ENCODE measurements around the gene EXOSC10. TPM values are rescaled to one million over a fixed set of nuclear protein-coding genes. Genes with fewer than 3 reads are reported as not detected.

EXOSC10 gene
- total RNA-seq (10 to 100 TPM; 18.4 to 26.5 (median 21.4) TPM), polyA plus RNA-seq (10 to 100 TPM; 20.3 to 34.7 TPM)
- long read RNA-seq, donor 1, transcript EXOSC10-202 (25 exons, 2,808 nt): major isoform, 18 of 33 reads
- long read RNA-seq, donor 1, partial matches to known transcripts: 10 of 33 reads
- long read RNA-seq, donor 1, other reads (novel, unspliced or antisense): 4 of 33 reads
- long read RNA-seq, donor 2, transcript EXOSC10-202 (25 exons, 2,808 nt): major isoform, 16 of 24 reads
- long read RNA-seq, donor 2, partial matches to known transcripts: 5 of 24 reads
- long read RNA-seq, donor 2, other reads (novel, unspliced or antisense): 3 of 24 reads
- long read RNA-seq, donor 3, transcript EXOSC10-202 (25 exons, 2,808 nt): major isoform, 59 of 111 reads
- long read RNA-seq, donor 3, partial matches to known transcripts: 32 of 111 reads
- long read RNA-seq, donor 3, other reads (novel, unspliced or antisense): 19 of 111 reads

DNA sequence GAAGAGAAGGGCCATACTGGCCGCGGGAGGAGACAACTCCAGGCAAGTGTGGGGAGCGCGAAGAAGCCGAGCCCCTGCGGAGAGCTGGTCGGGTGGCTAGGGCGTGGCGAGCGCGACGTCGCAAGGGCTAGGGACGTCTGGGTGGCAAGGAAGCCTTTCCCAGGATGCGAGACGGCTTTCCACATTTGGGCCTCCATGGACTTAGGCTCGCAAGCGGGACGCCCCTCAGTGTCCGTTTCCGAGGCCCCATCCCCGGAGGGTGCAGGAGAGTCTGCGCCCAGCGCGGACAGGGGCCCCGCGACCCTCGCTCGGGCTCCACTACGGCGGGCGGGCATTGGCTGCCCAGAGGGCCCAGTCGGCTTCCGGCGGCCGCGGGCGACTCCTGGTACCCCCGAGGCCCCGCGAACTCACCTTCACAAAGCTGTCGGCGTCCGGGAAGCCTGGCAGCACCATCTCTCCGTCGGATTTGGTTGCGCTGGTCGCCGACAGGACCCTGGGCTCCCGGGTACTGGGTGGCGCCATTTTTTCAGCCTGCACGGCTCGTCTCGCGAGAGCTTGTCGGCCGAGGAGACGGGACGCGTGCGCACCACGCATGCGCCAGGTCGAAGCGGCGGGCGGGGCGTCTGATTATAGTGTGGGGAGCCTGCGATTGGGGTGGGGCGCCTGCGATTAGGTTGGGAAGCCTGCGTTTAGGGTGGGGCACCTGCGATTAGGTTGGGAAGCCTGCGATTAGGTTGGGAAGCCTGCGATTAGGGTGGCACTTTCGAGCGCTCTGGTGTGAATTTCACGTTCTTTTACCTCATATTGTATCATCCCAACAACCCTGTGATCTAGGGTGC is at the start of gene EXOSC10:
EXOSC10 (minus strand) TSS at position 560 of the 839 bp plus-strand sequence; CDS start at position 522, 38 bp downstream.
- intact Hi-C loops (cut with DNase I): loop anchor here in 3 of 10 donors (10.0 kb wide), 4 partner anchors 55 to 115 kb away; partner anchors contain the start of genes MASP2 (in 1 of the 3) and TARDBP (in 1 of the 3)
- TF ChIP-seq, protein P1, sequence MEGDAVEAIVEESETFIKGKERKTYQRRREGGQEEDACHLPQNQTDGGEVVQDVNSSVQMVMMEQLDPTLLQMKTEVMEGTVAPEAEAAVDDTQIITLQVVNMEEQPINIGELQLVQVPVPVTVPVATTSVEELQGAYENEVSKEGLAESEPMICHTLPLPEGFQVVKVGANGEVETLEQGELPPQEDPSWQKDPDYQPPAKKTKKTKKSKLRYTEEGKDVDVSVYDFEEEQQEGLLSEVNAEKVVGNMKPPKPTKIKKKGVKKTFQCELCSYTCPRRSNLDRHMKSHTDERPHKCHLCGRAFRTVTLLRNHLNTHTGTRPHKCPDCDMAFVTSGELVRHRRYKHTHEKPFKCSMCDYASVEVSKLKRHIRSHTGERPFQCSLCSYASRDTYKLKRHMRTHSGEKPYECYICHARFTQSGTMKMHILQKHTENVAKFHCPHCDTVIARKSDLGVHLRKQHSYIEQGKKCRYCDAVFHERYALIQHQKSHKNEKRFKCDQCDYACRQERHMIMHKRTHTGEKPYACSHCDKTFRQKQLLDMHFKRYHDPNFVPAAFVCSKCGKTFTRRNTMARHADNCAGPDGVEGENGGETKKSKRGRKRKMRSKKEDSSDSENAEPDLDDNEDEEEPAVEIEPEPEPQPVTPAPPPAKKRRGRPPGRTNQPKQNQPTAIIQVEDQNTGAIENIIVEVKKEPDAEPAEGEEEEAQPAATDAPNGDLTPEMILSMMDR (IDR thresholded peaks at IDR 0.05): no peak
- peak; percentile 93 to 97 for DNase-seq
- no peaks in the 10 kb centered on the region for H3K27me3 ChIP-seq
- peaks cover 0 to 35% (median 20%) of the 10 kb centered on the region in 9 donors for H3K36me3 ChIP-seq
- peak; percentile 98 to 99 (median 99) for ATAC-seq
- peak within 1 kb of the TSS; percentile 56 to 91 (median 86) for H3K27ac ChIP-seq
- H3K9me3 ChIP-seq: no peaks in the 10 kb centered on the region
- 0% methylated on average over 78 of the region's 78 CpGs for WGBS, 2 donors
- H3K4me3 ChIP-seq: peak within 1 kb of the TSS; percentile 85 to 100 (median 95)
- peaks cover 4 to 19% (median 13%) of the 10 kb centered on the region in 9 donors for H3K4me1 ChIP-seq

DNA sequence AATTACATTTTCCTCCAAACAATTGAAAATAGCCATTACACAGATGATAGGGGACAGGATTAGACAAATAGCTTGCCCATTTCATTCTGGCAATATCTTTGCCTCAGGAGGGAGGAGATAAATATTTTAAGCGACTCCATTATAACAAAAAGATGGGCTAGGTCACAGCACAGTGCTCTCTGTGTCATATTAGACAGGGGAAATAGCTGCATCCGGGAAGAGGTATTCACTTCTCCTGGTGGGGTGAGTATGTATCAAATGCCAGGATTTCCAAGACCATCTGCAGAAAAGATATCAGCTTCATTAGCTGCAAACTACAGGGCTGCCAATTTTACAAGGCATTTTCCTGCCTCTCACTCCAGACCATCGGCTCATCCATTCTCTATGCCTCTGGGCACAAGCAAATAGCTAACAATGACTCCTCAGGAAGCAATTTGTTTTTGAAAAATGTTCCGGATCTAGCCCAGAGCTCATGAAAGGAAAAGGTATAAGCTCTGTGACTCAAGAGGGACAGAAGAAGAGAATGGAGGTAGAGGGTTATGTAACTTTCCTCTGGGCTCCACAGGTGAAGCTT is 47.6 kb upstream of the EXOSC10 start:
- TF ChIP-seq, protein P1 (IDR thresholded peaks at IDR 0.05): no peak
- peak overlapping the region in 2 of 10 donors; percentile 2 to 63 for H3K27ac ChIP-seq
- no peak for DNase-seq
- H3K4me3 ChIP-seq: no peak overlapping the region
- H3K9me3 ChIP-seq: no peaks in the 10 kb centered on the region
- ATAC-seq: no peak
- H3K27me3 ChIP-seq: no peaks in the 10 kb centered on the region
- H3K36me3 ChIP-seq: peaks cover 0 to 96% (median 25%) of the 10 kb centered on the region in 9 donors
- peaks cover 1 to 61% (median 35%) of the 10 kb centered on the region in 9 donors for H3K4me1 ChIP-seq
- intact Hi-C loops (cut with DNase I): no loop called here
- 52 to 66% methylated on average over 4 of the region's 4 CpGs for WGBS, 2 donors

DNA sequence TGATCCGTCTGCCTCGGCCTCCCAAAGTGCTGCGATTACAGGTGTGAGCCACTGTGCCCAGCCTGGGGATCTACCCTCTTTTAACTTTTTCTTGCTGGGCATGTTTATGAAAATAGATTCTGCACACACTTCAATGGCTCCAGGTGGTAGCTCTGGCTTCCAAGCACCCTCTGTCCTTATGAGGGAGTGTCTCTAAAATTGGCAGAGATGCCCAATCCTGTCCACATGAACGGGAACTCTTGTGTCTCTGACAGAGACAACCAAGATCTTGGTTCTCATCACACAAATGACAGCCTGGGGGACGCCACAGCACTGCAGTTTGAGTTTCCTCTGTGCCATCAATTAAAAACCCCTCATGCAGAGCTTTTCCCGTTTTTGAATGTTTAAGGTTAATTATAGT is 46.1 kb upstream of the EXOSC10 start:
- H3K4me3 ChIP-seq: no peak overlapping the region
- no peaks in the 10 kb centered on the region for H3K9me3 ChIP-seq

More for the DNA sequence above, 46.1 kb upstream of the EXOSC10 start:
- intact Hi-C loops (cut with DNase I): no loop called here
- WGBS, 2 donors: 90 to 97% methylated on average over 6 of the region's 6 CpGs
- H3K36me3 ChIP-seq: peaks cover 0 to 94% (median 25%) of the 10 kb centered on the region in 9 donors
- DNase-seq (no peak), ATAC-seq (no peak)
- H3K27me3 ChIP-seq: no peaks in the 10 kb centered on the region
- H3K4me1 ChIP-seq: peaks cover 0 to 46% (median 24%) of the 10 kb centered on the region in 9 donors
- no peak overlapping the region for H3K27ac ChIP-seq
- TF ChIP-seq, protein P1 (IDR thresholded peaks at IDR 0.05): no peak
